Left lung (tissue), 10 donors: ENCODE measurements around the gene ZBTB45. TPM values are rescaled to one million over a fixed set of nuclear protein-coding genes. Genes with fewer than 3 reads are reported as not detected.

Experiments used
- ATAC-seq: fragments of 200-7000 bp; cut with Tn5 transposase; one replicate; pipeline ENCODE4 v1.9.1; 2020; ENCODE audit warnings: moderate library complexity
- DNase-seq, 4 donors: peaks; one replicate each; pipeline ENCODE4 v3.0.0-alpha.2; 2013 to 2020
- H3K27ac ChIP-seq, 2 donors: fragments of 200-600 bp; sonication (generic) in 1 of 2; one replicate each; pipeline versions ENCODE4 v1.5.0 to v1.8.0; 2020 to 2021
- H3K27me3 ChIP-seq, 2 donors: fragments of 200-600 bp; sonication (generic) in 1 of 2; one replicate each; pipeline versions ENCODE4 v1.5.0 to v1.8.0; 2020 to 2021
- H3K36me3 ChIP-seq, 2 donors: fragments of 200-600 bp; sonication (generic) in 1 of 2; one replicate each; pipeline versions ENCODE4 v1.5.0 to v1.8.0; 2020 to 2021
- H3K4me1 ChIP-seq, 2 donors: fragments of 200-600 bp; one replicate each; pipeline ENCODE4 v1.8.0; 2021
- H3K4me3 ChIP-seq, 2 donors: fragments of 200-600 bp; sonication (generic) in 1 of 2; one replicate each; pipeline versions ENCODE4 v1.5.0 to v1.8.0; 2020 to 2021; ENCODE audit warnings: mild to moderate bottlenecking in 1 of 2
- H3K9me3 ChIP-seq, 2 donors: fragments of 200-600 bp; sonication (generic) in 1 of 2; one replicate each; pipeline versions ENCODE4 v1.5.0 to v1.8.0; 2020 to 2021
- intact Hi-C, 2 donors: fragments of 100-400 bp; cut with DNase I; formaldehyde crosslinking; loops; one replicate each; pipeline versions ENCODE4 v1.11.2 to v1.14.2; 2022
- polyA plus RNA-seq, 6 donors: library from polyadenylated mRNA; unstranded; fragments of 120-200 nt; gene quantifications; one replicate each; pipeline ENCODE4 v1.2.1, GENCODE V29; 2013; ENCODE audit not compliant: insufficient read length in 6 of 6
- total RNA-seq, 2 donors: library from RNA; stranded (reverse); fragmentation: NEBNext Ultra II Directional; extraction: Animal tissue kit (Norgen Biotek cat#: 25700); gene quantifications; one replicate each; pipeline ENCODE4 v1.2.1, GENCODE V29; 2021
- TF ChIP-seq, protein P1 (sequence below), 2 donors: fragments of 200-600 bp; sonication (generic) in 1 of 2; IDR thresholded peaks; one replicate each; pipeline versions ENCODE4 v1.5.0 to v1.8.0; 2021; ENCODE audit warnings: antibody characterized with exemption in 2 of 2
- donor health status: DM: no; HTN: yes; CAD: no.
- donor health status: DM: no; HTN: no; CAD: no.

Gene ZBTB45
- total and polyA plus RNA-seq, 8 donors, result 7.8 to 17.7 (median 12.0) TPM

DNA sequence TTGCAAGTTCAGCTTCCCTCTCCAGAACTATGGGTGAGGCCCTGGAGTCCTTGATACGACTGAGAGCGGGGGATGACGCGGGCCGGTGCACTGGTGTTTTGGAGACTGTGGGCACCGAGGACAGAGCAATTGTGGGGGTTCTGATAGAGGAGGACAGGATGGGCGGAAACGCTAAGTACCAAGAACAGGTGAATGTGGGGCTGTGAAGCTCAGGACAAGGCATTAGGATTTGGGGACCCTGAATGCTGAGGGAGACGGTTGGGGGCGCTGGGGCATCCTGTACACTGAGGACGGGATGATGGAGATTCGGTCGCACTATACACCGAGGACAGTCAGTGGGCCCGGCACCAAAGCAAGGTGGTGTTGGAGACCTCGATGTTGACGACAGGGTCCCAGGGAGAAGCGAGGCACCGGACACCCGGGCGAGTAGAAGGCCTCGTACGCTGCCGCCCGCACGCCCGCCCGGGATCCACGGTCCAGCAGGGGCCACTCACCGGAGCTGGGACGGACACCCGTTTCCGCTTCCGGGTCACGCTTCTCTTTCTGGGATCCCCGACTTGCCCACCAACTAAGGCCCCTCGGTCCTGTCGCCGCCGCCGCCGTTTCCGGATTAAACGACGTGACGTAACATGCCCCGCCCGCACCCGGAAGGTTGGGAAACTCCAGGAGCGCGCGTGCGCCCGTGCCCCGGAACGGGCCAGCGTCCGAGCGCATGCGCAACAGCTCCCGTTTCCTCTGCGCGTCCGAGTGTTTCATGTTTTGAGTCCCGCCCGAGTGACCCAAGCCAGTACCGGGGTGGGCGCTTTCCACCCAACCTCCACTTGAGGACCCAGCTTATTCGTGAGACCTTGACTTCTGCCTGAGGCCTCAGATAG, 35.1 kb upstream of the ZBTB45 start, which contains the start of gene CHMP2A:
CHMP2A (minus strand) TSS at position 612 of the 875 bp plus-strand sequence. CDS start 893 bp downstream, outside the sequence.
- intact Hi-C loops, result no loop called here
- Histone ChIP-seq H3K9me3 (no peaks in the 10 kb centered on the region), H3K4me3 (peak within 1 kb of the TSS; percentile 76 to 82), H3K36me3 (peaks cover 0 to 61% of the 10 kb centered on the region in 2 donors), H3K4me1 (peaks cover 24 to 48% of the 10 kb centered on the region in 2 donors), H3K27ac (peak within 1 kb of the TSS; percentile 91 to 96), H3K27me3 (no peaks in the 10 kb centered on the region)
- peak; percentile 44 for ATAC-seq
- TF ChIP-seq, protein P1, sequence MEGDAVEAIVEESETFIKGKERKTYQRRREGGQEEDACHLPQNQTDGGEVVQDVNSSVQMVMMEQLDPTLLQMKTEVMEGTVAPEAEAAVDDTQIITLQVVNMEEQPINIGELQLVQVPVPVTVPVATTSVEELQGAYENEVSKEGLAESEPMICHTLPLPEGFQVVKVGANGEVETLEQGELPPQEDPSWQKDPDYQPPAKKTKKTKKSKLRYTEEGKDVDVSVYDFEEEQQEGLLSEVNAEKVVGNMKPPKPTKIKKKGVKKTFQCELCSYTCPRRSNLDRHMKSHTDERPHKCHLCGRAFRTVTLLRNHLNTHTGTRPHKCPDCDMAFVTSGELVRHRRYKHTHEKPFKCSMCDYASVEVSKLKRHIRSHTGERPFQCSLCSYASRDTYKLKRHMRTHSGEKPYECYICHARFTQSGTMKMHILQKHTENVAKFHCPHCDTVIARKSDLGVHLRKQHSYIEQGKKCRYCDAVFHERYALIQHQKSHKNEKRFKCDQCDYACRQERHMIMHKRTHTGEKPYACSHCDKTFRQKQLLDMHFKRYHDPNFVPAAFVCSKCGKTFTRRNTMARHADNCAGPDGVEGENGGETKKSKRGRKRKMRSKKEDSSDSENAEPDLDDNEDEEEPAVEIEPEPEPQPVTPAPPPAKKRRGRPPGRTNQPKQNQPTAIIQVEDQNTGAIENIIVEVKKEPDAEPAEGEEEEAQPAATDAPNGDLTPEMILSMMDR (IDR thresholded peaks at IDR 0.05), result no peak
- DNase-seq, result peak; percentile 96 to 99 (median 98)

DNA sequence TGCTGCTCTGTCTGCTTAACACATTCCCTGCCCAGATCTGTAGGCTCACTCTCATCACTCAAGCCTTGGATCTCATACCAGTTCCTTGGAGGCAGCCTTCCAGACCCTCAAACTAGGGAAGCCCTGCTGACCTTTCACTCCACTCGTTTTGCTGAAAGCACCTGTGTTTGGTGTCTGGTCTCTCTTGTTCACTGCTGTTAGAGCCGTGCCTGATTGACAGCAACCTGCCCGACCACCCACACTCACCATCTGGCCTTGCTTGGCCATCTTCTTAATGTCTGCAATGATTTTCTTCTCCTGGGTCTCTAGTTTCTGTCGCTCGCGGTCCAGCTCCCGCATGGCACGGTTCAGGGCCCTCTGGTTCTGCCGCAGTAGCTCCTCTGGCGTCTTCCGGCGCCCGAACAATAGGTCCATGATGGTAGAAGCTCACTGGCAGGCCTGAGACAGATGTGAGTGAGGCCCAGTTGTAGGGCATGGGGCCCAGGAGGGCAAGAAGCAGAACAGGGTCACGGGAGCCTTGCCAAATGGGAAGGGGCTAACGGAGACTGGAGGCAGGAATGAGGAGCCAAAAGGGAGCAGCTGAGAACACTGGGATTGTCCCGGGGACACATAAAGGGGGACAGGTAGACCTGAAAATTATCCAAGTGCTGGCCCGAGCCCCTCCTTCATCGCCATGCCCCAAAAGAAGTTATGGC, 34.3 kb upstream of the ZBTB45 start:
- H3K9me3 ChIP-seq, result no peaks in the 10 kb centered on the region
- peak overlapping the region; percentile 91 to 96 for H3K27ac ChIP-seq
- ATAC-seq, result no peak
- H3K36me3 ChIP-seq, result peaks cover 0 to 69% of the 10 kb centered on the region in 2 donors
- DNase-seq, result no peak
- no peaks in the 10 kb centered on the region for H3K27me3 ChIP-seq
- intact Hi-C loops, result no loop called here
- H3K4me3 ChIP-seq, result peak overlapping the region; percentile 76 to 82
- TF ChIP-seq, protein P1 (IDR thresholded peaks at IDR 0.05), result no peak
- H3K4me1 ChIP-seq, result peaks cover 24 to 43% of the 10 kb centered on the region in 2 donors

GRCh38 chr19:58552655-58553054, 33.0 kb upstream of the ZBTB45 start:
- Histone ChIP-seq H3K27ac (no peak overlapping the region), H3K36me3 (peaks cover 0 to 82% of the 10 kb centered on the region in 2 donors), H3K4me3 (no peak overlapping the region), H3K4me1 (peaks cover 24 to 43% of the 10 kb centered on the region in 2 donors), H3K9me3 (no peaks in the 10 kb centered on the region), H3K27me3 (no peaks in the 10 kb centered on the region)
- no peak for DNase-seq
- intact Hi-C loops, result no loop called here
- TF ChIP-seq, protein P1 (IDR thresholded peaks at IDR 0.05), result no peak
- ATAC-seq, result no peak

GRCh38 chr19:58551577-58552471, 32.2 kb upstream of the ZBTB45 start:
- Histone ChIP-seq H3K9me3 (no peaks in the 10 kb centered on the region), H3K27me3 (no peaks in the 10 kb centered on the region), H3K4me1 (peaks cover 18 to 44% of the 10 kb centered on the region in 2 donors), H3K36me3 (peaks cover 0 to 84% of the 10 kb centered on the region in 2 donors), H3K4me3 (no peak overlapping the region), H3K27ac (no peak overlapping the region)
- TF ChIP-seq, protein P1 (IDR thresholded peaks at IDR 0.05), result no peak
- DNase-seq (no peak), ATAC-seq (no peak)
- intact Hi-C loops, result no loop called here
